H9 (cell line): ENCODE measurements around the gene MTG2. TPM values are rescaled to one million over a fixed set of nuclear protein-coding genes. Genes with fewer than 3 reads are reported as not detected.

ENCODE experiments used
- DNase-seq: peaks from one replicate; pipeline ENCODE4 v3.0.0-alpha.2; 2017
- H2AFZ ChIP-seq: one replicate; pipeline ENCODE4 v1.6.1; 2013; ENCODE audit warnings: mild to moderate bottlenecking, low read length, control low read depth, moderate library complexity
- H2AK5ac ChIP-seq: 2 replicates; pipeline ENCODE4 v1.6.1; 2013; ENCODE audit warnings: low read length, control low read depth, mixed read lengths; ENCODE audit not compliant: insufficient read length
- H2BK120ac ChIP-seq: one replicate; pipeline ENCODE4 v1.6.1; 2013; ENCODE audit warnings: low read depth, mild to moderate bottlenecking, low read length, control low read depth, inconsistent platforms; ENCODE audit not compliant: poor library complexity, severe bottlenecking
- H2BK12ac ChIP-seq: 2 replicates; pipeline ENCODE4 v1.6.1; 2013; ENCODE audit warnings: low read length, control low read depth, mixed read lengths, low read depth; ENCODE audit not compliant: insufficient read length
- H2BK15ac ChIP-seq: 2 replicates; pipeline ENCODE4 v1.6.1; 2013; ENCODE audit warnings: low read depth, low read length, control low read depth
- H2BK20ac ChIP-seq: one replicate; pipeline ENCODE4 v1.6.1; 2013; ENCODE audit warnings: low read depth, mild to moderate bottlenecking, low read length, control low read depth, inconsistent platforms; ENCODE audit not compliant: poor library complexity, severe bottlenecking
- H2BK5ac ChIP-seq: 2 replicates; pipeline ENCODE4 v1.6.1; 2013; ENCODE audit warnings: low read length, control low read depth, mixed read lengths; ENCODE audit not compliant: insufficient read length
- H3K14ac ChIP-seq: 2 replicates; pipeline ENCODE4 v1.6.1; 2013; ENCODE audit warnings: low read length, control low read depth; ENCODE audit not compliant: insufficient read depth
- H3K18ac ChIP-seq: 2 replicates; pipeline ENCODE4 v1.6.1; 2013; ENCODE audit warnings: low read depth, mild to moderate bottlenecking, mixed read lengths, low read length, control low read depth; ENCODE audit not compliant: insufficient read length
- H3K23ac ChIP-seq: 2 replicates; pipeline ENCODE4 v1.6.1; 2013; ENCODE audit warnings: low read length, control low read depth, mixed read lengths, low read depth; ENCODE audit not compliant: insufficient read length
- H3K23me2 ChIP-seq: 2 replicates; pipeline ENCODE4 v1.6.1; 2013; ENCODE audit warnings: low read depth, mild to moderate bottlenecking, mixed read lengths, low read length, control low read depth; ENCODE audit not compliant: insufficient read length, poor library complexity, severe bottlenecking
- H3K27ac ChIP-seq: 2 replicates; pipeline ENCODE4 v1.5.1; 2013; ENCODE audit warnings: low read length, control low read depth, mixed read lengths, low read depth; ENCODE audit not compliant: insufficient read length
- H3K27me3 ChIP-seq: 2 replicates; pipeline ENCODE4 v1.6.1; 2013; ENCODE audit warnings: low read length, control low read depth, inconsistent platforms; ENCODE audit not compliant: insufficient read depth
- H3K4ac ChIP-seq: 2 replicates; pipeline ENCODE4 v1.6.1; 2013; ENCODE audit warnings: low read depth, mild to moderate bottlenecking, control low read depth, inconsistent platforms, low read length, moderate library complexity
- H3K4me1 ChIP-seq: 2 replicates; pipeline ENCODE4 v1.6.1; 2013; ENCODE audit warnings: low read length, control low read depth, inconsistent platforms; ENCODE audit not compliant: insufficient read depth
- H3K4me2 ChIP-seq: 2 replicates; pipeline ENCODE4 v1.6.1; 2013; ENCODE audit warnings: low read length, control low read depth, mixed read lengths; ENCODE audit not compliant: insufficient read length, insufficient read depth
- H3K56ac ChIP-seq: 2 replicates; pipeline ENCODE4 v1.6.1; 2013; ENCODE audit warnings: low read depth, mild to moderate bottlenecking, mixed read lengths, low read length, control low read depth; ENCODE audit not compliant: insufficient read length
- H3K79me1 ChIP-seq: 2 replicates; pipeline ENCODE4 v1.6.1; 2013; ENCODE audit warnings: low read depth, mild to moderate bottlenecking, moderate library complexity, low read length, control low read depth, inconsistent platforms; ENCODE audit not compliant: insufficient read depth, poor library complexity, severe bottlenecking
- H3K79me2 ChIP-seq: 2 replicates; pipeline ENCODE4 v1.6.1; 2013; ENCODE audit warnings: low read length, control low read depth, inconsistent platforms; ENCODE audit not compliant: insufficient read depth
- H3K9ac ChIP-seq: 2 replicates; pipeline ENCODE4 v1.6.1; 2013; ENCODE audit warnings: low read length, control low read depth, mixed read lengths; ENCODE audit not compliant: insufficient read length; ENCODE audit errors: extremely low read depth
- H3K9me3 ChIP-seq: one replicate; pipeline ENCODE4 v1.6.1; 2013; ENCODE audit warnings: low read depth, low read length, inconsistent platforms; ENCODE audit not compliant: control insufficient read depth
- H3T11ph ChIP-seq: one replicate; pipeline ENCODE4 v1.6.1; 2013; ENCODE audit warnings: mild to moderate bottlenecking, low read length, control low read depth, inconsistent platforms
- H4K20me1 ChIP-seq: one replicate; pipeline ENCODE4 v1.6.1; 2013; ENCODE audit not compliant: control insufficient read depth, insufficient read length, insufficient read depth
- H4K5ac ChIP-seq: 2 replicates; pipeline ENCODE4 v1.6.1; 2013; ENCODE audit warnings: low read depth, mild to moderate bottlenecking, mixed read lengths, low read length, control low read depth; ENCODE audit not compliant: insufficient read length
- H4K8ac ChIP-seq: replicated peaks from 2 replicates; pipeline ENCODE4 v1.6.1; 2013; ENCODE audit warnings: low read length, control low read depth, mixed read lengths, low read depth; ENCODE audit not compliant: insufficient read length
- H4K91ac ChIP-seq: 2 replicates; pipeline ENCODE4 v1.6.1; 2013; ENCODE audit warnings: low read depth, mild to moderate bottlenecking, moderate library complexity, mixed read lengths, low read length, control low read depth; ENCODE audit not compliant: insufficient read length
- H3K27ac Mint-ChIP-seq, 3 experiments: 2 replicates in 2 of 3; 3 replicates in 1 of 3; pipeline ENCODE4 v1.8.0; 2020 to 2021; ENCODE audit warnings: mixed read lengths in 3 of 3, mild to moderate bottlenecking in 1 of 3, moderate library complexity in 1 of 3
- H3K27me3 Mint-ChIP-seq: 2 replicates; pipeline ENCODE4 v1.8.0; 2021; ENCODE audit warnings: low read depth, mild to moderate bottlenecking, moderate library complexity, mixed read lengths
- H3K36me3 Mint-ChIP-seq, 3 experiments: 2 replicates in 2 of 3; 3 replicates in 1 of 3; pipeline ENCODE4 v1.8.0; 2020 to 2021; ENCODE audit warnings: low read depth in 3 of 3, mixed read lengths in 3 of 3; ENCODE audit not compliant: insufficient read depth in 1 of 3
- H3K4me1 Mint-ChIP-seq, 2 experiments: 2 replicates each; pipeline ENCODE4 v1.8.0; 2020; ENCODE audit warnings: mixed read lengths in 2 of 2
- H3K4me3 Mint-ChIP-seq, 2 experiments: 2 replicates in 1 of 2; 3 replicates in 1 of 2; pipeline ENCODE4 v1.8.0; 2020 to 2021; ENCODE audit warnings: mild to moderate bottlenecking in 2 of 2, mixed read lengths in 2 of 2, moderate library complexity in 1 of 2
- H3K9me3 Mint-ChIP-seq, 2 experiments: 2 replicates in 1 of 2; 3 replicates in 1 of 2; pipeline ENCODE4 v1.8.0; 2020; ENCODE audit warnings: mild to moderate bottlenecking in 2 of 2, mixed read lengths in 2 of 2, moderate library complexity in 1 of 2
- CTCF ChIP-seq: fragments of 200-600 bp; sonication (generic); conservative IDR thresholded peaks from 3 replicates; pipeline ENCODE4 v1.8.0; 2021; ENCODE audit warnings: antibody characterized with exemption, mild to moderate bottlenecking
- WGBS: extraction: QIAGEN DNeasy Blood & Tissue Kit; methylation state at CpG from one replicate; pipeline ENCODE4 v1.1.7; 2013; ENCODE audit warnings: missing lambda C conversion rate, low lambda C conversion rate, mixed read lengths; ENCODE audit not compliant: insufficient read length; ENCODE audit errors: extremely low coverage; 5-methylcytosine and 5-hydroxymethylcytosine counted together
- total RNA-seq: library from RNA; stranded (reverse); gene quantifications from 2 replicates; pipeline ENCODE4 v1.2.1, GENCODE V29; 2021

MTG2 gene
- total RNA-seq, 1 experiment from 2014 or later = 25.1 TPM

DNA sequence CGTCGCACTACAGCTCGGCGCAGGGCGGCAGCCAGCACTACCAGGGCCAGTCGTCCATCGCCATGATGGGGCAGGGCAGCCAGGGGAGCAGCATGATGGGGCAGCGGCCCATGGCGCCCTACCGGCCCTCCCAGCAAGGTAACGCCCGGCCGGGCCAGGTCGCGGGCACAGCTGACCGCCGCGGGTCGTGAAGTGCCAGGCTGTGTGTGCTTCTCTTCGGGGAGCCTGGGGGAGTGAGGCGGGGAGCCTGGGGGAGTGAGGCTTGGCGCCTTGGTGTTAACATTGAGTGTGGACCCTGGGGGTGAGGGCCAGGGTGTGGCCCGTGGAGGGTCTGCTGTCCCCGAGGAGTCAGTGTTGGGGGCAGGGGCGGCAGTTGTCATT lies 19.4 kb upstream of the MTG2 start:
- Histone ChIP-seq H2BK12ac (no peak overlapping the region), H3K56ac (no peak overlapping the region), H4K5ac (no peak overlapping the region), H2AK5ac (no peak overlapping the region), H3K9me3 (no peaks in the 10 kb centered on the region), H4K8ac (no peak overlapping the region), H3K23me2 (no peaks in the 10 kb centered on the region), H3K18ac (no peak overlapping the region), H3K9ac (no peak overlapping the region), H4K91ac (no peak overlapping the region), H3K14ac (no peak overlapping the region), H2BK120ac (no peak overlapping the region), H2BK15ac (no peak overlapping the region), H3K4ac (no peak overlapping the region), H2BK20ac (no peak overlapping the region), H3K79me1 (no peaks in the 10 kb centered on the region), H4K20me1 (no peaks in the 10 kb centered on the region), H2AFZ (no peak overlapping the region), H3K4me2 (no peak overlapping the region), H3K23ac (no peak overlapping the region), H3K27me3 (no peaks in the 10 kb centered on the region), H3K4me1 (no peaks in the 10 kb centered on the region), H3K79me2 (no peaks in the 10 kb centered on the region), H3K27ac (no peak overlapping the region), H2BK5ac (no peak overlapping the region), H3T11ph (no peak overlapping the region)
- Mint-ChIP-seq H3K4me1 (0 out of 4 replicates have a peak, but pooled peaks cover 0 to 2% of the 10 kb centered on the region in 2 experiments), H3K27ac (no peak overlapping the region), H3K27me3 (no peaks in the 10 kb centered on the region), H3K9me3 (no peaks in the 10 kb centered on the region; a peak in 1 of 5 replicates), H3K36me3 (peaks cover 32 to 69% (median 59%) of the 10 kb centered on the region in 3 experiments), H3K4me3 (no peak overlapping the region)
- no peak for DNase-seq
- no CpG with 5 or more reads among the region's 25 CpGs for WGBS
- TF ChIP-seq CTCF = no peak
